Stimulated activated memory B cell treated with anti-CD40 and anti-IgM and Interleukin-4, amounts not matched to agents 10 μg/mL and 1 μg/mL and 100 μg/mL, for 72 hours (primary cell): ENCODE measurements around the gene TGOLN2.
A peak's percentile ranks its signal among the peaks of the same experiment; 100 is the strongest.
"Not testable (repeated sequence)": the region's sequence is repeated elsewhere in the genome, so short reads cannot be mapped to it uniquely, and the experiment has no call there.

Experiments
- ATAC-seq: fragments of 150-1000 bp; cut with Tn5 transposase; 2 replicates; pipeline ENCODE4 v1.10.0; 2021
- H3K27ac Mint-ChIP-seq: one replicate; pipeline ENCODE4 v1.8.0; 2022; ENCODE audit warnings: mild to moderate bottlenecking, mixed read lengths
- H3K27me3 Mint-ChIP-seq: one replicate; pipeline ENCODE4 v1.8.0; 2022; ENCODE audit warnings: mixed read lengths
- H3K36me3 Mint-ChIP-seq: one replicate; pipeline ENCODE4 v1.8.0; 2022; ENCODE audit warnings: mixed read lengths
- H3K4me1 Mint-ChIP-seq: one replicate; pipeline ENCODE4 v1.8.0; 2022; ENCODE audit warnings: mixed read lengths
- H3K4me3 Mint-ChIP-seq: one replicate; pipeline ENCODE4 v1.8.0; 2022; ENCODE audit warnings: mild to moderate bottlenecking, moderate library complexity, mixed read lengths
- H3K9me3 Mint-ChIP-seq: one replicate; pipeline ENCODE4 v1.8.0; 2022; ENCODE audit warnings: mixed read lengths

The TGOLN2 gene

DNA sequence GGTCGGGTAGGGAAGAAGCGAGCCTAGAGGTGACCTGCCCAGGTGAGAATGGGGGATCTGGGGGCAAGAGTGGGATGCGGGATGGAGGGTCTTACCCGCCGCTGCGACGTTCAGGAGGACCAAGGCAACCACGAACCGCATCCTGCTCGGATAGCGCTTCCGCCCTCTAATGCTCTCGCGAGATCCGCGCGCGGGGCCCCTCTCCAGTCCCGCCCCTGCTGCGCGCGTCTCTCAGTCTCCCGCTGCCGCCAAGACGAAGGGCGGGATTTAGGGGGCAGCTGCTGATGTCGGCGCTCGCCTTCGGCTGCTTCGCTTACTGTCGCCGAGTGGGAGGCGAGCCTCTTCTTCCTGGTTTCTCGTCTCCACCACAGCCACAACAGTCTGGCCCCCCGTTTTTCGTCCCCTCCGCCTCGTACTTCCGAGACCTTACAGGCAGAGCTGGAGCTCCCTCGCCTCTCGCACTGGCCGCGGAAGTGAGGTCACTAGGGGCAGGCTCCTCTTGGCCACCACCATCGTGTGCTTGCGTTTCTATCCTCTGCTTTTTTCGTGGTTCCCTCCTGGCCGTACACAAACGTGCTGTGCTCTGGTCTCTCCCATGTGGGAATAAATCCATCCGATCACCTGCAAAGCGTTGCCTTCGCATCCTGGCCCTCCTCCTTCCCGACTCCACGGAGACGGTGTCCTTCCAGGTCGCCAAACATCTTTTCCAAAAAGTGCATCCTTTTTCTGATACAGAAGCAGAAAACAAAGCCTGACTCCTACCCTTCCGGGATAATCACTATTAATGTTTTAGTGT is at the start of gene TGOLN2:
TSS of gene TGOLN2 (minus strand) at position 168 of the 796 bp plus-strand sequence. CDS start at position 141, 27 bp downstream.
- peaks cover 56% of the 10 kb centered on the region for H3K4me1 Mint-ChIP-seq
- H3K27ac Mint-ChIP-seq = peak within 1 kb of the TSS; percentile 98
- no peaks in the 10 kb centered on the region for H3K27me3 Mint-ChIP-seq
- H3K9me3 Mint-ChIP-seq = no peaks in the 10 kb centered on the region
- H3K4me3 Mint-ChIP-seq = peak within 1 kb of the TSS; percentile 99
- peak; percentile 96 for ATAC-seq
- peaks cover 45% of the 10 kb centered on the region for H3K36me3 Mint-ChIP-seq

DNA sequence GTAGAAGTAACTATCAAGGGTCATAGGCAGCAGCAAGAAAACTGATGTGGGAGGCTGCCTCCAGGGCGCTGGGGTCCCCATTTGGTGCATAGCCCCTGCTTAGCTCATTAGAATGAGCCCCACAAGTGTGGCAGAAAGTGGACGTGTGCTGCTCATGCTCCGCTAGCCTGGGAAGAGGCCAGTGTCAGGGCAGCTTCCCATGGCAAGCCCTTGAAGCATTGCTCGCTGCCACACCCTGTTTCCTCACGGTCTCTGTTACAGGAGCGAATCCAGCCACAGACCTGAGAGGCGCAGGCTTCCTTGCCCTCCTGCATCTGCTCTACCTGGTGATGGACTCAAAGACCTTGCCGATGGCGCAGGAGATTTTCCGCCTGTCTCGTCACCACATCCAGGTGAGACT is 49.3 kb upstream of the TGOLN2 start:
- no peak for ATAC-seq
- H3K4me1 Mint-ChIP-seq = no peaks in the 10 kb centered on the region
- no peaks in the 10 kb centered on the region for H3K27me3 Mint-ChIP-seq
- no peaks in the 10 kb centered on the region for H3K9me3 Mint-ChIP-seq
- peaks cover 65% of the 10 kb centered on the region for H3K36me3 Mint-ChIP-seq
- H3K27ac Mint-ChIP-seq = no peak overlapping the region
- H3K4me3 Mint-ChIP-seq = no peak overlapping the region

DNA sequence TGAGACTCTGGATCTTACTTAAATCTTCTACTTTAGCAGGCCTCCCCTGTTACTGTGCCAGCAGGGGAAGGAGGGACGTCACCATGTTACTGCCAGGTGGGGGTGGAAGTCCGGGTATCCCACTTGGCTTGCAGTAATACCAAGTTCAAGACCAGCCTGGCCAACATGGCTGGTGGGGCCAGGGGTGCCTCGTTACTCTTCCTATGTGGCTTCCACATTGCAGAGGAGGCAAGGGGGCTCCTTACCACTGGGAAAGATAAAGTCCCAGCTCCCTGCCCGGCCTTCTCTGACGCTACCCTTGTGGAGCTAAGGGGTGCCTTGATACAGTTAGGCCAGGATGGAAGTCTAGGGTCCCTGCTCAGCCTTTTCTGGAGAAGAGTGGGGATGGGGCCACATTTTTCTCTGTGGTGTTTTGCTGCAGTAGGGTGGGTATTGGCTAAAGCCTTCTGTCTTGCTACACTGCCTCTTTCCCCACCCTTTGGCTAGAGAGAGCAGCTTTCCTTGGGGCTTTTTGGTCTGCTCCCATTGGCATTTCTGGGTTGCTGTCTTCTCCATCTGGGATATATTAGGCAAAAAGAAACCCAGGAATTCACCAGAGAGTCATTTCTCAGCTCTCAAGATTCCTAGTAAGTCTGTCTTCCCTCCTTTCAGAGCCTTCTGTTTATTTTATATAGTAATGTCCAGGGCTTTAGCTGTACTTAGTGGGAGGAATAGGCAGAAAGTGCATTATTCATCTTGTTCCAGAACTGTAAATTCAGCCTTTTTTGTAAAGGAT is 48.7 kb upstream of the TGOLN2 start:
- Mint-ChIP-seq H3K9me3 (no peaks in the 10 kb centered on the region), H3K4me1 (no peaks in the 10 kb centered on the region), H3K27me3 (no peaks in the 10 kb centered on the region), H3K4me3 (no peak overlapping the region), H3K36me3 (peaks cover 68% of the 10 kb centered on the region), H3K27ac (no peak overlapping the region)
- ATAC-seq = no peak

DNA sequence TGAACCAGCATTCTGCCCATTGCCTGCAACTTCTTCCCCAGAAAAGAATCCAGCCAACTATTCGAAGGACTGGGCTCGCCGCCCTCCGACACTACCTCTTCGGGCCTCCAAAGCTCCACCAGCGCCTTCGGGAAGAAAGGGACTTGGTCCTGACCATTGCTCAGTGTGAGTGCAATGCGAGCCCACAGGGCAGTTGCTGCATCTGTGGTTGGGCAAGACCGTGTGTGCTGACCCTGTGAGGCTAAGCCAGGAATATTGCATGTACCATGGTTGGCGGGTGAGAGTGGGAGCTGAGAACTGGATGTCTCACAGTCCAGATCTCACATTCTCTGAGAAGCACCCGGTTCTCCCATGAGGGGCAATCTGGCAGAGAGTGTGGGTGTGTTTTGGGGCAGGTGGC is 43.3 kb upstream of the TGOLN2 start:
- Mint-ChIP-seq H3K4me1 (no peaks in the 10 kb centered on the region), H3K27ac (no peak overlapping the region), H3K36me3 (peaks cover 52% of the 10 kb centered on the region), H3K27me3 (no peaks in the 10 kb centered on the region), H3K9me3 (no peaks in the 10 kb centered on the region), H3K4me3 (no peak overlapping the region)
- ATAC-seq = no peak

DNA sequence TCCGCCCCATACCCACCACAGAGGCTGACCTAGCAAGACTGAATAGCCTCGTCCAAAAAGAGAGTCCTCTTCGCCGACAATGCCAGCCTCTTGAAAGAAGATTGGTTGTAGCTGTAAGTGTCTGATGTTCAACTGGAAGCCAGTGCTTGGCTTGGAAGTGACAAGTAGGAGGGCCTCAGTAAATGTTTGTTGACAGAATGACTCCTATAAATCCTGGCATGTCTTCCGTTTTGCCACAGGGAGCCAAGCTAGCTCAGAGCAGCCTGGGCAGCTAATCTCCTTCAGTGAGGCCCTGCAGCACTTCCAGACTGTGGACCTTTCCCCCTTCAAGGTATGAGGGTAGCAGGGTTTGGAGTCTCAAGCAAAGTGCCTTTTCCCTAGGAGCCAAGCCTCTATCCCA is 41.7 kb upstream of the TGOLN2 start:
- H3K36me3 Mint-ChIP-seq = peaks cover 40% of the 10 kb centered on the region
- no peak for ATAC-seq
- H3K9me3 Mint-ChIP-seq = no peaks in the 10 kb centered on the region
- no peaks in the 10 kb centered on the region for H3K27me3 Mint-ChIP-seq
- no peak overlapping the region for H3K27ac Mint-ChIP-seq
- H3K4me1 Mint-ChIP-seq = no peaks in the 10 kb centered on the region
- H3K4me3 Mint-ChIP-seq = no peak overlapping the region

DNA sequence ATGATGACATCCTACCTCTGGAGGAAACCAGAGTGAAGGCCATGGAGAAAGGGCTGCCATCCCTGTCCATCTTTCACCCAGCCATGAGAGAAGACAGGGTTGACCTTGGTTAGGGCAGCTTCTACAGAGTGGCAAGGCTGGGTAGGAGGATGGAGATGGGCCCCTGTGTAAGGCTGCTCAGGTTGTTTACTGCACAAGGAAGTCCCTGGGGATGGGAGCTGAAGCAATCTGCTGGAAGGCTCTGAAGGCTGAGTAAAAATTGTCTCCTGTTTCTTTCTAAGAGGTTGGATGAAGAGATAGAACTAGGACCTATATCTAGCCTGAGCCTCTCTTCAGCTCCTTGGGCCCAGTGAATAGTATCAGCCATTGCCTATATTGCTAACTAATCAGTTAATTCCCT is 41.1 kb upstream of the TGOLN2 start:
- H3K27ac Mint-ChIP-seq = no peak overlapping the region
- peaks cover 37% of the 10 kb centered on the region for H3K36me3 Mint-ChIP-seq
- no peaks in the 10 kb centered on the region for H3K4me1 Mint-ChIP-seq
- ATAC-seq = no peak
- no peaks in the 10 kb centered on the region for H3K9me3 Mint-ChIP-seq
- no peaks in the 10 kb centered on the region for H3K27me3 Mint-ChIP-seq
- no peak overlapping the region for H3K4me3 Mint-ChIP-seq

DNA sequence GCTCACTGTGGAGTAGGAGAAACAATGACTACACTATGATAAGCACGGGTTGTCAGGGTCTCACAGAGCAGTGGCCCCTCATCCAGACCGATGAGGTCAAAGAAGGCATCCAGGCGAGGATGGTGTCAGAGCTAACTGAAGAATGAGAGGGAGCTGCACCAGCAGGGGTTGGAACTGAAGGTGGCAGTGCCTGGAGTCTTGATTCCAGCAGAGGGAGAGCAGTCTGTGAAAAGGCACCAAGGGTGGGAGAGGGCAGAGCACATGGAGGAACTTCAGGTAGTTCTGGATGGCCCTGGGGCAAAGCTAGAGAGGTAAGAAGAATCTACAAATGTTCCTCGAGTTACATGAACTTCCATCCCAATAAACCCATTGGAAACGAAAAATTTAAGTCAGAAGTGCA is 39.4 kb upstream of the TGOLN2 start:
- Mint-ChIP-seq H3K27me3 (no peaks in the 10 kb centered on the region), H3K36me3 (peaks cover 43% of the 10 kb centered on the region), H3K4me1 (no peaks in the 10 kb centered on the region), H3K27ac (no peak overlapping the region), H3K9me3 (no peaks in the 10 kb centered on the region), H3K4me3 (no peak overlapping the region)
- no peak for ATAC-seq

DNA sequence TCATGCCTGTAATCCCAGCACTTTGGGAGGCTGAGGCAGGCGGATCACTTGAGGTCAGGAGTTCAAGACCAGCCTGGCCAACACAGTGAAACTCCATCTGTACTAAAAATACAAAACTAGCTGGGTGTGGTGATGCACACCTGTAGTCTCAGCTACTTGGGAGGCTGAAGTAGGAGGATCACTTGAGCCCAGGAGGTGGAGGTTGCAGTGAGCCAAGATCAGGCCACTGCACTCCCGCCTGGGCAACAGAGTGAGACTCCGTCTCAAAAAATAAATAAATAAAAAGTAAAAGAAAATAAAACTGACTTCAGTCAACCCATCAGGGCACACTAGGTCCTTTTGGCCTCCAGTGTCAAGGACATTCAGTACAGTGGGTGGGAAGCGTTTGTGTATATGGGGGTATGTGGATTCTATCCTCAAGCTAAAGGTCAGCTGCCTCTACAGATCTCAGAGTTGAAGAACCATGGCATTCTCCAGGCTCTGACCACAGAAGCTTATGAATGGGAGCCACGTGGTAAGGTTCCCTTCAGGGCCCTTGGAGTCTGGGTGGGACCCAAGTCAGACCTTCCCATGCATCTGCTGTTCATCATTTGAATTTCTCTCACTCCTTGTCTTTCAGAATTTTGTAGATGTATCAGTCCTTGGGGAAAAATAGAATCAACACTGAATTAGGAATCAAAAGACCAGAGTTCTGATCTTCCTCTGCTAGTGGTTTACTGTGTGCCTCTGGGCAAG is 35.0 kb upstream of the TGOLN2 start:
- not testable (repeated sequence) for H3K27me3 Mint-ChIP-seq, H3K9me3 Mint-ChIP-seq, H3K4me3 Mint-ChIP-seq, H3K27ac Mint-ChIP-seq, H3K4me1 Mint-ChIP-seq, ATAC-seq
- H3K36me3 Mint-ChIP-seq = peaks cover 49% of the 10 kb centered on the region

DNA sequence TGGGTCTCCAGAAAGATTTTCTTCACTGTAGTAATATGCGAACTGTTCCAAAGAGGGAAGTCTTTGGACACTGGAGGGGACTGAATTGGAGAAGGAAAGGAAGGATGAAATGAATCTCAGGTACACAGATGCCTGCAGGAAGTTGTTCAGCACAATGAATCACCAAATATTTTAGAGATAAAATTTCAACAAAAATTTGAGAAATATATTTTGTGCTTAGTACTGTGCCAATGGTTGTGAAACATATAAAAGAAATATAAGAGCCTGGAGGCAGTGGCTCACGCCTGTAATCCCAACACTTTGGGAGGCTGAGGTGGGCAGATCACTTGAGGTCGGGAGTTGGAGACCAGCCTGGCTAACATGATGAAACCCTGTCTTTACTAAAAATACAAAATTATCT is 29.9 kb upstream of the TGOLN2 start:
- Mint-ChIP-seq H3K4me3 (no peak overlapping the region), H3K9me3 (no peaks in the 10 kb centered on the region), H3K27me3 (no peaks in the 10 kb centered on the region), H3K27ac (no peak overlapping the region), H3K4me1 (peaks cover 42% of the 10 kb centered on the region), H3K36me3 (peaks cover 37% of the 10 kb centered on the region)
- no peak for ATAC-seq

DNA sequence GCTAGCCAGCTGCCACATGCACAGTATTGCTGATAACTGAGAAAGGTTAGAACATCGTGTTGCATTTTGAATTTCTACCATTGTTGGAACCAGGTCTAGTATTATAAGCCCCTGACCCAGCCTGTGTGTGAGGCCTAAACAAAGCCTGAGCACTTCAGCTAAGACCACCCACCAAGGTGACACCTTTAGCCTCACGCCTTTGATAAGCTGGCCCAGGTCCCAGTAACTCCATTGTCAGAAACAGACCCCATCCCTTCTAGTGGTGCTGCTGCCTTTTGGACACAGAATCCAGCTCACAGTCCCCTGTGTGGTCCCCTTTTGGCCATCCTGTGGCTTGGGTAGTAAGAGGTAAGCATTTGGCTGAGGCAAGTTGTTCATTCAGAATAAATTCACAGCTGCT is 28.4 kb upstream of the TGOLN2 start:
- H3K4me3 Mint-ChIP-seq = no peak overlapping the region
- no peak overlapping the region for H3K27ac Mint-ChIP-seq
- H3K4me1 Mint-ChIP-seq = peaks cover 45% of the 10 kb centered on the region
- no peak for ATAC-seq
- H3K27me3 Mint-ChIP-seq = no peaks in the 10 kb centered on the region
- H3K36me3 Mint-ChIP-seq = peaks cover 26% of the 10 kb centered on the region
- H3K9me3 Mint-ChIP-seq = no peaks in the 10 kb centered on the region

DNA sequence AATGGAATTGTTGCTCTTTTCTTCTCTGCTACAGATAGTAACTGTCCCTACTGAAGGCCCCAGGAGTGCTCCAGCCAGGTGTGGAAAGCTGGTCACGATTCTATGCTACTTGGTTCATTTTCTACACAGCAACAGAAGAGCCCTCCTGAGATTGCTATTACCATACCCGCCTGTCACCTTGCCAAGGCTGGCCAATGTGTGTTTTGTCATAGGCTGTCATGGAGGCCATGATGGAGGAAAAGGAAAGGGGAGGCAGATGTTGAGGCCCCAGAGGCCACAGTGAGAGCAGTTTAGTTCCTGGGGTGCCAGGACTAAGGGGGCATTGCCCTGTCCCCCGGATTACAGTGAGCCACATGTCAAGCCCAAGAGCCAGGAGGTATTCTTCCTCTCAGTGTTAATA is 27.7 kb upstream of the TGOLN2 start:
- Mint-ChIP-seq H3K27ac (peak overlapping the region; percentile 91), H3K4me1 (peaks cover 48% of the 10 kb centered on the region), H3K27me3 (no peaks in the 10 kb centered on the region), H3K36me3 (peaks cover 29% of the 10 kb centered on the region), H3K4me3 (peak overlapping the region; percentile 96), H3K9me3 (no peaks in the 10 kb centered on the region)
- ATAC-seq = no peak

DNA sequence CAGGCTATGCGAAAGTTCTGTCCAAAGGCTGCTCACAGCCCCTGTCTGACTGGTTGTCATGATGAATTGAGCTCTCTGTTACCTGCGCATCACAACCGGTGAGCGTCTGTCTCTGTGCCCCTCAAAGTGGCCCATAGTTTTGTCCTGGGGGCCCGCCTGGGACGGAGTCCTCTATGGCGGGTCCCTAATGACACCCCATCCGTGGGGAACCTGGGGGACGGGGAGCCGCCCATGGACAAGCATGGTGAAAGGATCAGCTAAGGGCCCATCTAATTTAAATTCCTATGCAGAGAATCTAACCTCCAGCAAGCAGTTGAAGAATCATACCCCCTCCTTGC is 27.3 kb upstream of the TGOLN2 start:
- ATAC-seq = peak; percentile 10
- H3K27me3 Mint-ChIP-seq = no peaks in the 10 kb centered on the region
- H3K4me1 Mint-ChIP-seq = peaks cover 51% of the 10 kb centered on the region
- H3K9me3 Mint-ChIP-seq = no peaks in the 10 kb centered on the region
- H3K4me3 Mint-ChIP-seq = peak overlapping the region; percentile 96
- H3K27ac Mint-ChIP-seq = peak overlapping the region; percentile 91
- H3K36me3 Mint-ChIP-seq = peaks cover 34% of the 10 kb centered on the region

DNA sequence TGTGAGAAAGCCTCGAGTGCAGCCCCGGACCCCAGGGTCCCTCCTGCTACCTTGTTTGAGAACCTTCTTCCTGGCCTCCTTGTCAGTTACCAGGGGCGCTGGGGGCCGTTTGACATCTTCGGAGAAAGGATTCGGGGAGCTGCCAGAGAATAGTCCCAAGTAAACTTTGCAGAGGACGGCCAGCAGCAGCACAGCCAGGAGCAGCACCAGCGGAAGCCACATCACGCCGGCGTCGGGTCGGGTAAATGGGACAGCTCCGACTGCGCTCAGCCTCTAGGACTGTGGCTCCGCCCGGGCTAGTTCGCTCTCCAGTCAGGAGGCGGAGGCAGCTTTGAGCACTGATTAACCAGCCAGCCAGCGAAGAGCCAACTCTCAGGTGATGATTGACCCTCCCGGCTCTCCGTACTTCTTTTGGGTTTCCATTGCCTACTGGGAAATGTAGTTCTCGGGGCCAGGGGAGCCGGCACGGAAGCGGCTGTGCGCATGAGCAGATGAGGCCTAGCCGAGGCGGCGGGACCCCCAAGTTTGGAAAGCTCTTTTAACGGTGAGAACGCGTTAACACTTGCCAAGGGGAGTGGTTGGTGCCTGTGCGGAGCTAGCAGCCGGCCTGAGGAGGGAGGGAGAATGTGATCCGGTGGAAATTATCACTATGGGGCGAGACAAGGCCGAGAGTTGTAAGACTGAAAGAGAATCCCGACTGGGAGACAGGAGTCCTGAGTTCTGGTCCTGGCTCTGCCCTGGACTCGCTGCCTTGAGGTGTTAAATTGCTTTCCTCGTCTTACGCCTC is 26.7 kb upstream of the TGOLN2 start, which contains the start of the genes ELMOD3 and RETSAT:
TSS of gene ELMOD3 (plus strand) at position 484 of the 787 bp plus-strand sequence. CDS start 2,430 bp downstream, outside the sequence.
TSS of gene RETSAT (minus strand) at position 243 of the 787 bp plus-strand sequence. CDS start at position 222, 21 bp downstream.
- ATAC-seq = peak; percentile 100
- H3K4me1 Mint-ChIP-seq = peaks cover 51% of the 10 kb centered on the region

DNA sequence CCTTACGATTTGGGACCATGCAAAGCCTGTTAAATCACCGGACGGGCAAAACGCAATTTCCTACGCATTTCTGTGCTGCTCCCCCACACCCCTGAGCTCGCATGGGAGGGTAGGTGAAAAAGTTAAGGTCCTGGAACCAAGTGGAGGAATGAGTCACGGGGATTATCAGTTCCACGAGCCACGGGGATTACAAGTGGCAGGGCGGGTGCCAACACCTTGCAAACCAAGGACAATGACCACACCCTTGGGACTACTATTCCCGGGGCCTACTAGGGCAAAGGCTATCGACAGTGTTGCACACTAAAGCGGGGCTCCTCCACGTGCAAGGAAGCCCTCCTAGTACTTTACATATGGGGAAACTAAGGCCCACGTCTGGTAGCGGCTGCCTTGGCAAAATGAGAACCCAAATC is 26.1 kb upstream of the TGOLN2 start:
- Mint-ChIP-seq H3K4me1 (peaks cover 51% of the 10 kb centered on the region), H3K27me3 (no peaks in the 10 kb centered on the region), H3K27ac (peak overlapping the region; percentile 91), H3K9me3 (no peaks in the 10 kb centered on the region), H3K4me3 (peak overlapping the region; percentile 96), H3K36me3 (peaks cover 38% of the 10 kb centered on the region)
- peak; percentile 6 for ATAC-seq

More for the DNA sequence above, 26.7 kb upstream of the TGOLN2 start, which contains the start of the genes ELMOD3 and RETSAT:
- Mint-ChIP-seq H3K9me3 (no peaks in the 10 kb centered on the region), H3K27ac (peak within 1 kb of the TSS; percentile 91), H3K4me3 (peak within 1 kb of the TSS; percentile 96), H3K36me3 (peaks cover 35% of the 10 kb centered on the region), H3K27me3 (no peaks in the 10 kb centered on the region)
